Tibial nerve (tissue), 3 donors: ENCODE data around the gene GFPT2.

Experiments used
- POLR2A ChIP-seq, 2 donors: fragments of 450-650 bp; IDR thresholded peaks; one replicate each; pipeline ENCODE4 v1.6.1; 2017; ENCODE audit warnings: antibody characterized with exemption in 2 of 2, mild to moderate bottlenecking in 2 of 2, moderate library complexity in 2 of 2
- TF ChIP-seq, protein P1 (sequence below), 5 experiments: fragments of 200-600 bp in 3 of 5; fragments of 450-650 bp in 2 of 5; sonication (generic) in 3 of 5; IDR thresholded peaks; one replicate each; pipeline ENCODE4 v1.5.1; 2016 to 2019; ENCODE audit warnings: antibody characterized with exemption in 5 of 5, mild to moderate bottlenecking in 3 of 5, moderate library complexity in 2 of 5

DNA sequence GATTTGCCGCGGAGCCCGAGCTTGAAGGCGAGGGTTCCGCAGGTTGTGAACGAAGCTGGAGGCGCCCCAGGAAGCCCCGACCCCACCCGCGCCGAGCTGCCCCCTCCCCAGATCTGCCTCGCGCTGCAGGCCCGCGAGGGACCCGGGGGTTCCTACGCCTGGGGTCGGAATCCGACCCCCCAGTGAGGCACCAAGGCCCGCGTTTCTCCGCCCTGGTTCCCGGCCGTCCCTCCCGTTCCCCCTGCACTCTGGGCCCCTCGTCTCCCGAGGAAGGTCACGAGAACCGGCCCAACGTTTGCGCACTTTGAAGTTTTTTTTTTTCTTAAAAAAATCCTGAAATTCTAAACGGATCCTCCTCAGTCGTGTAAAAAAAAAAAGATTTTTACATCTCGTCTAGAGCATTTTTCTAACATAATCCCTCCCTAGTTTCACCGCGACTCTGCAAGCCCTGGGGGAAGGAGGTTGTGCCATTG, 880 bp upstream of the GFPT2 start:
- TF ChIP-seq, protein P1, sequence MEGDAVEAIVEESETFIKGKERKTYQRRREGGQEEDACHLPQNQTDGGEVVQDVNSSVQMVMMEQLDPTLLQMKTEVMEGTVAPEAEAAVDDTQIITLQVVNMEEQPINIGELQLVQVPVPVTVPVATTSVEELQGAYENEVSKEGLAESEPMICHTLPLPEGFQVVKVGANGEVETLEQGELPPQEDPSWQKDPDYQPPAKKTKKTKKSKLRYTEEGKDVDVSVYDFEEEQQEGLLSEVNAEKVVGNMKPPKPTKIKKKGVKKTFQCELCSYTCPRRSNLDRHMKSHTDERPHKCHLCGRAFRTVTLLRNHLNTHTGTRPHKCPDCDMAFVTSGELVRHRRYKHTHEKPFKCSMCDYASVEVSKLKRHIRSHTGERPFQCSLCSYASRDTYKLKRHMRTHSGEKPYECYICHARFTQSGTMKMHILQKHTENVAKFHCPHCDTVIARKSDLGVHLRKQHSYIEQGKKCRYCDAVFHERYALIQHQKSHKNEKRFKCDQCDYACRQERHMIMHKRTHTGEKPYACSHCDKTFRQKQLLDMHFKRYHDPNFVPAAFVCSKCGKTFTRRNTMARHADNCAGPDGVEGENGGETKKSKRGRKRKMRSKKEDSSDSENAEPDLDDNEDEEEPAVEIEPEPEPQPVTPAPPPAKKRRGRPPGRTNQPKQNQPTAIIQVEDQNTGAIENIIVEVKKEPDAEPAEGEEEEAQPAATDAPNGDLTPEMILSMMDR (IDR thresholded peaks at IDR 0.05) = no peak
- no peak for TF ChIP-seq POLR2A (IDR thresholded peaks at IDR 0.05)
